ENCODE measurements around the gene MIF4GD.

Gene MIF4GD

GRCh38 chr17:75237100-75238014, 33.7 kb downstream of the MIF4GD start:
- Mint-ChIP-seq H3K27me3 (ENCODE audit: low read depth) (peaks cover 3% of the 10 kb centered on the region), H3K9me3 (no peaks in the 10 kb centered on the region), H3K36me3 (ENCODE audit: low read depth) (peaks cover 60% of the 10 kb centered on the region), H3K27ac (no peak overlapping the region), H3K4me3 (no peak overlapping the region), H3K4me1 (no peaks in the 10 kb centered on the region)
- no peak for TF ChIP-seq CTCF (IDR thresholded peaks at IDR 0.05; ENCODE audit: unreplicated experiment in 3 of 3)

- Mint-ChIP-seq H3K27ac (no peak overlapping the region), H3K36me3 (ENCODE audit: low read depth) (peaks cover 68% of the 10 kb centered on the region), H3K4me1 (no peaks in the 10 kb centered on the region), H3K9me3 (no peaks in the 10 kb centered on the region), H3K27me3 (ENCODE audit: low read depth) (peaks cover 3% of the 10 kb centered on the region), H3K4me3 (no peak overlapping the region)
- TF ChIP-seq CTCF (IDR thresholded peaks at IDR 0.05; ENCODE audit: unreplicated experiment in 3 of 3): no peak
These were observed 38.2 kb downstream of the MIF4GD start for GRCh38 chr17:75232786-75233185.

GRCh38 chr17:75231741-75232464, 39.1 kb downstream of the MIF4GD start:
- H3K27me3 Mint-ChIP-seq (ENCODE audit: low read depth): peaks cover 3% of the 10 kb centered on the region
- peaks cover 65% of the 10 kb centered on the region for H3K36me3 Mint-ChIP-seq (ENCODE audit: low read depth)
- no peaks in the 10 kb centered on the region for H3K9me3 Mint-ChIP-seq
- H3K4me3 Mint-ChIP-seq: no peak overlapping the region
- no peaks in the 10 kb centered on the region for H3K4me1 Mint-ChIP-seq
- H3K27ac Mint-ChIP-seq: no peak overlapping the region
- no peak for TF ChIP-seq CTCF (IDR thresholded peaks at IDR 0.05; ENCODE audit: unreplicated experiment in 3 of 3)

- Mint-ChIP-seq H3K27me3 (ENCODE audit: low read depth) (peaks cover 3% of the 10 kb centered on the region), H3K27ac (no peak overlapping the region), H3K4me1 (no peaks in the 10 kb centered on the region), H3K4me3 (no peak overlapping the region), H3K9me3 (no peaks in the 10 kb centered on the region), H3K36me3 (ENCODE audit: low read depth) (peaks cover 64% of the 10 kb centered on the region)
- no peak for TF ChIP-seq CTCF (IDR thresholded peaks at IDR 0.05; ENCODE audit: unreplicated experiment in 3 of 3)
These were observed 40.0 kb downstream of the MIF4GD start for GRCh38 chr17:75231071-75231470.

- H3K36me3 Mint-ChIP-seq (ENCODE audit: low read depth): peaks cover 69% of the 10 kb centered on the region
- H3K4me1 Mint-ChIP-seq: no peaks in the 10 kb centered on the region
- no peaks in the 10 kb centered on the region for H3K9me3 Mint-ChIP-seq
- TF ChIP-seq CTCF (IDR thresholded peaks at IDR 0.05; ENCODE audit: unreplicated experiment in 3 of 3): no peak
- H3K27me3 Mint-ChIP-seq (ENCODE audit: low read depth): peaks cover 2% of the 10 kb centered on the region
- no peak overlapping the region for H3K4me3 Mint-ChIP-seq
- no peak overlapping the region for H3K27ac Mint-ChIP-seq
These were observed 42.2 kb downstream of the MIF4GD start for GRCh38 chr17:75228847-75229246.

Data from nephron (organoid).